SK-MEL-5 (cell line): ENCODE results near the gene FAM83B. TPM values are rescaled to one million over a fixed set of nuclear protein-coding genes. Genes with fewer than 3 reads are reported as not detected.
"Not testable (repeated sequence)": the region's sequence is repeated elsewhere in the genome, so short reads cannot be mapped to it uniquely, and the experiment has no call there.

Experiments used
- DNase-seq: peaks from one replicate; pipeline ENCODE4 v3.0.0-alpha.2; 2016; ENCODE audit warnings: low read depth, low spot score
- in situ Hi-C: cut with HindIII; loops from 2 replicates; pipeline ENCODE4 v1.10.0; 2016; ENCODE audit warnings: low sequenced_read_pairs, high pct_unique_total_duplicates, low pct_unique_long_range_greater_than_20kb
- total RNA-seq: library from RNA; depleted of rRNA; stranded (reverse); fragments of >200 nt; shearing (Covaris generic); gene quantifications from 2 replicates; pipeline ENCODE4 v1.2.3, GENCODE V29; 2014

The FAM83B gene
- total RNA-seq, 1 experiment from 2014 or later: not detected

GRCh38 chr6:54921891-54922290 is 75.3 kb downstream of the FAM83B start:
- in situ Hi-C loops: no loop called here
- no peak for DNase-seq

- no peak for DNase-seq
- in situ Hi-C loops: no loop called here
Measured at GRCh38 chr6:54929245-54929909, 82.8 kb downstream of the FAM83B start.

- in situ Hi-C loops: no loop called here
Measured at GRCh38 chr6:54932622-54933021, 86.1 kb downstream of the FAM83B start.

GRCh38 chr6:54935739-54936138 is 89.2 kb downstream of the FAM83B start:
- in situ Hi-C loops: no loop called here
- no peak for DNase-seq

More at GRCh38 chr6:54932622-54933021, 86.1 kb downstream of the FAM83B start:
- no peak for DNase-seq

GRCh38 chr6:54937371-54937770 is 90.8 kb downstream of the FAM83B start:
- in situ Hi-C loops: no loop called here
- DNase-seq: no peak

GRCh38 chr6:54957698-54958097 is 111.1 kb downstream of the FAM83B start:
- no peak for DNase-seq
- in situ Hi-C loops: no loop called here

- in situ Hi-C loops: no loop called here
- DNase-seq: no peak
Measured at GRCh38 chr6:54958446-54958845, 111.9 kb downstream of the FAM83B start.

GRCh38 chr6:54959820-54960219 is 113.2 kb downstream of the FAM83B start:
- in situ Hi-C loops: no loop called here
- DNase-seq: no peak

GRCh38 chr6:54961372-54961771 is 114.8 kb downstream of the FAM83B start:
- in situ Hi-C loops: not testable (repeated sequence)

GRCh38 chr6:54970337-54970736 is 123.8 kb downstream of the FAM83B start:
- in situ Hi-C loops: no loop called here
- no peak for DNase-seq

More at GRCh38 chr6:54961372-54961771, 114.8 kb downstream of the FAM83B start:
- DNase-seq: not testable (repeated sequence)

- in situ Hi-C loops: no loop called here
- DNase-seq: no peak
Measured at GRCh38 chr6:54971825-54972224, 125.3 kb downstream of the FAM83B start.

GRCh38 chr6:54979161-54979560 is 132.6 kb downstream of the FAM83B start:
- in situ Hi-C loops, DNase-seq: not testable (repeated sequence)

- in situ Hi-C loops: no loop called here
Measured at GRCh38 chr6:54980511-54981275, 134.1 kb downstream of the FAM83B start.

GRCh38 chr6:54981276-54981609 is 134.7 kb downstream of the FAM83B start:
- in situ Hi-C loops: no loop called here
- no peak for DNase-seq

More at GRCh38 chr6:54980511-54981275, 134.1 kb downstream of the FAM83B start:
- DNase-seq: no peak

- in situ Hi-C loops: no loop called here
- no peak for DNase-seq
Measured at GRCh38 chr6:54981647-54982046, 135.1 kb downstream of the FAM83B start.

- DNase-seq: no peak
- in situ Hi-C loops: no loop called here
Measured at GRCh38 chr6:54987633-54988290, 141.2 kb downstream of the FAM83B start.

GRCh38 chr6:54988576-54988975 is 142.0 kb downstream of the FAM83B start:
- in situ Hi-C loops: no loop called here
- DNase-seq: no peak

- in situ Hi-C loops: no loop called here
- DNase-seq: no peak
Measured at GRCh38 chr6:54990001-54990400, 143.4 kb downstream of the FAM83B start.
